Smooth muscle cell (in vitro differentiated cells): ENCODE data around the gene FHL1. TPM values are rescaled to one million over a fixed set of nuclear protein-coding genes. Genes with fewer than 3 reads are reported as not detected.

Source experiments
- DNase-seq: peaks from one replicate; lab custom pipeline; 2025; ENCODE audit not compliant: unreplicated experiment; lab: John Stamatoyannopoulos, UW
- H2AFZ ChIP-seq: fragments of 200-600 bp; sonication (generic); 2 replicates; pipeline ENCODE4 v1.6.0; 2016; ENCODE audit warnings: antibody characterized with exemption, low read depth, mild to moderate bottlenecking
- H3F3A ChIP-seq: fragments of 200-600 bp; sonication (generic); 2 replicates; pipeline ENCODE4 v1.6.0; 2017; ENCODE audit warnings: antibody characterized with exemption, low read depth
- H3K27ac ChIP-seq: fragments of 200-600 bp; sonication (generic); 2 replicates; pipeline ENCODE4 v1.5.1; 2016; ENCODE audit warnings: low read depth, mild to moderate bottlenecking
- H3K27me3 ChIP-seq: fragments of 200-600 bp; sonication (generic); 2 replicates; pipeline ENCODE4 v1.6.1; 2016; ENCODE audit warnings: low read depth, mild to moderate bottlenecking
- H3K36me3 ChIP-seq: fragments of 200-600 bp; sonication (generic); 2 replicates; pipeline ENCODE4 v1.5.1; 2016; ENCODE audit warnings: low read depth
- H3K4me1 ChIP-seq: fragments of 200-600 bp; sonication (generic); 2 replicates; pipeline ENCODE4 v1.5.1; 2016; ENCODE audit warnings: low read depth
- H3K4me2 ChIP-seq: fragments of 200-600 bp; sonication (generic); 2 replicates; pipeline ENCODE4 v1.6.0; 2016; ENCODE audit warnings: mild to moderate bottlenecking
- H3K4me3 ChIP-seq: fragments of 200-600 bp; sonication (generic); 2 replicates; pipeline ENCODE4 v1.5.1; 2016; ENCODE audit warnings: mild to moderate bottlenecking
- H3K79me2 ChIP-seq: fragments of 200-600 bp; sonication (generic); 2 replicates; pipeline ENCODE4 v1.6.0; 2016; ENCODE audit warnings: low read depth, mild to moderate bottlenecking
- H3K9ac ChIP-seq: fragments of 200-600 bp; sonication (generic); 2 replicates; pipeline ENCODE4 v1.6.0; 2016; ENCODE audit warnings: low read depth
- H3K9me3 ChIP-seq: fragments of 200-600 bp; sonication (generic); replicated peaks from 2 replicates; pipeline ENCODE4 v1.5.1; 2016; ENCODE audit warnings: low read depth
- H4K20me1 ChIP-seq: fragments of 200-600 bp; sonication (generic); 2 replicates; pipeline ENCODE4 v1.6.0; 2016; ENCODE audit warnings: low read depth
- WGBS: methylation state at CpG from one replicate; pipeline ENCODE4 v1.1.7; 2016; ENCODE audit warnings: low lambda C conversion rate; 5-methylcytosine and 5-hydroxymethylcytosine counted together
- polyA plus RNA-seq: library from polyadenylated mRNA; unstranded; fragments of >200 nt; fragmentation: Nextera tagmentation; extraction: Ambion mirVana; gene quantifications from 2 replicates; pipeline ENCODE4 v1.2.1, GENCODE V29; 2016
- total RNA-seq: library from RNA; depleted of rRNA; stranded (reverse); fragments of >200 nt; gene quantifications from 2 replicates; pipeline ENCODE4 v1.2.3, GENCODE V29; 2014
- TF ChIP-seq, protein P1 (sequence below): fragments of 200-600 bp; sonication (generic); IDR thresholded peaks from 2 replicates; pipeline ENCODE4 v1.5.1; 2017; ENCODE audit warnings: borderline replicate concordance, mild to moderate bottlenecking, antibody characterized with exemption; ENCODE audit not compliant: insufficient read depth, poor library complexity, severe bottlenecking

Gene FHL1
- total and polyA plus RNA-seq, 2 experiments from 2014 or later = 76.0 to 103 TPM

GRCh38 chrX:136171420-136171819 is 24.1 kb downstream of the FHL1 start:
- H3F3A ChIP-seq = no peaks in the 10 kb centered on the region
- H3K27me3 ChIP-seq = no peaks in the 10 kb centered on the region
- TF ChIP-seq, protein P1, sequence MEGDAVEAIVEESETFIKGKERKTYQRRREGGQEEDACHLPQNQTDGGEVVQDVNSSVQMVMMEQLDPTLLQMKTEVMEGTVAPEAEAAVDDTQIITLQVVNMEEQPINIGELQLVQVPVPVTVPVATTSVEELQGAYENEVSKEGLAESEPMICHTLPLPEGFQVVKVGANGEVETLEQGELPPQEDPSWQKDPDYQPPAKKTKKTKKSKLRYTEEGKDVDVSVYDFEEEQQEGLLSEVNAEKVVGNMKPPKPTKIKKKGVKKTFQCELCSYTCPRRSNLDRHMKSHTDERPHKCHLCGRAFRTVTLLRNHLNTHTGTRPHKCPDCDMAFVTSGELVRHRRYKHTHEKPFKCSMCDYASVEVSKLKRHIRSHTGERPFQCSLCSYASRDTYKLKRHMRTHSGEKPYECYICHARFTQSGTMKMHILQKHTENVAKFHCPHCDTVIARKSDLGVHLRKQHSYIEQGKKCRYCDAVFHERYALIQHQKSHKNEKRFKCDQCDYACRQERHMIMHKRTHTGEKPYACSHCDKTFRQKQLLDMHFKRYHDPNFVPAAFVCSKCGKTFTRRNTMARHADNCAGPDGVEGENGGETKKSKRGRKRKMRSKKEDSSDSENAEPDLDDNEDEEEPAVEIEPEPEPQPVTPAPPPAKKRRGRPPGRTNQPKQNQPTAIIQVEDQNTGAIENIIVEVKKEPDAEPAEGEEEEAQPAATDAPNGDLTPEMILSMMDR = no peak
- no peaks in the 10 kb centered on the region for H3K9me3 ChIP-seq
- no peak overlapping the region for H3K4me3 ChIP-seq
- no peak overlapping the region for H2AFZ ChIP-seq
- H3K4me2 ChIP-seq = no peak overlapping the region
- no peaks in the 10 kb centered on the region for H3K36me3 ChIP-seq
- no peak for DNase-seq
- H3K9ac ChIP-seq = no peak overlapping the region
- peaks cover 3% of the 10 kb centered on the region for H4K20me1 ChIP-seq
- 72% methylated on average over 1 of the region's 1 CpG for WGBS
- no peaks in the 10 kb centered on the region for H3K79me2 ChIP-seq
- H3K4me1 ChIP-seq = no peaks in the 10 kb centered on the region
- H3K27ac ChIP-seq = no peak overlapping the region

GRCh38 chrX:136176399-136176825 is 29.1 kb downstream of the FHL1 start:
- peak overlapping the region; percentile 38 for H3K4me2 ChIP-seq
- H3F3A ChIP-seq = no peaks in the 10 kb centered on the region
- no peaks in the 10 kb centered on the region for H3K9me3 ChIP-seq
- DNase-seq = no peak
- no peak overlapping the region for H2AFZ ChIP-seq
- H3K27ac ChIP-seq = peak overlapping the region; percentile 98
- H3K27me3 ChIP-seq = no peaks in the 10 kb centered on the region
- TF ChIP-seq, protein P1 = no peak
- no peaks in the 10 kb centered on the region for H4K20me1 ChIP-seq
- no peaks in the 10 kb centered on the region for H3K36me3 ChIP-seq
- H3K9ac ChIP-seq = peak overlapping the region; percentile 81
- no peaks in the 10 kb centered on the region for H3K4me1 ChIP-seq
- 31% methylated on average over 2 of the region's 2 CpGs for WGBS
- no peaks in the 10 kb centered on the region for H3K79me2 ChIP-seq
- no peak overlapping the region for H3K4me3 ChIP-seq

DNA sequence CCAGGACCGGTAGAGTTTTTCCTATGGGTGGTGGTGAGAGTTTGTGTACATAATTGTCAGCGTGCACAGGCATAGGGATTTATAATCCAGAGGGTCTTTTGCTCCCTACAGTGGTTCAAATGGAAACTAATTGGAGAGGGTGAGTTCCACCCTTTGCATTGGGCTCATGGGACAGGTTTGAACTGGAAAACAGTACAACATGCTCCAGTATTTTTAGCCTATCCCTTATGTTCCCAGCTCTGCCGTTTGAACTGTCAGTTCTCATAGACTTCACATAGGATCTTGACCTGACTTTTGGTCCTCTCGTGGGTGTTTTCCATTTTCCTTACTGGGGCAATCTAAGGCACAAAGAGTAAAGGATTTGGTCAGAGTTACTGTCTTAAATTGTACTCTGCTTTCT is 31.8 kb downstream of the FHL1 start:
- no peaks in the 10 kb centered on the region for H3K36me3 ChIP-seq
- WGBS = 70% methylated on average over 4 of the region's 4 CpGs
- H3K27ac ChIP-seq = no peak overlapping the region
- H3F3A ChIP-seq = no peaks in the 10 kb centered on the region
- no peaks in the 10 kb centered on the region for H3K4me1 ChIP-seq
- no peak overlapping the region for H3K4me2 ChIP-seq
- no peak overlapping the region for H2AFZ ChIP-seq
- H3K79me2 ChIP-seq = no peaks in the 10 kb centered on the region
- no peaks in the 10 kb centered on the region for H4K20me1 ChIP-seq
- H3K9ac ChIP-seq = no peak overlapping the region
- TF ChIP-seq, protein P1 = no peak
- H3K4me3 ChIP-seq = no peak overlapping the region
- no peak for DNase-seq
- H3K9me3 ChIP-seq = no peaks in the 10 kb centered on the region
- no peaks in the 10 kb centered on the region for H3K27me3 ChIP-seq

DNA sequence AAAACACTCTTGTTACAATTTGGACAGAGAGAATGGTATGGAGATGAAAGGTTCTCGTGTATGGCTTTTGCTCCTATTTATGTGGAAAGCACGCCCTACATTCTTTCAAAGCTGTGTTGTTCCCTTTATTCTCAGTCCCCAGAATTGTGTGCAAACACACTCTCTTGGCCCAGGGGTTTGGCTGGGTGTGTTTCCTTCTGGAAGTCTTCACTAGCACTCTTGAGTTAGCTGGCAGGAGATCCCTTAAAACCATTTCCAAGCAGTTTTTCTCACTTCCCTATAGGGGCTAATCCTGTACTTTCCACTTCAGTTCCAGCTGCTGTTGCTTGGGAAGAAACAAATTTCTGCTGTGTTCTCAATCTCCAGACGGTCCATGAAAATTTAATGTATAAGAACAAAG is 35.1 kb downstream of the FHL1 start:
- Histone ChIP-seq H2AFZ (no peak overlapping the region), H3K9me3 (no peaks in the 10 kb centered on the region), H3K27me3 (no peaks in the 10 kb centered on the region), H3K27ac (no peak overlapping the region), H3K4me2 (no peak overlapping the region), H4K20me1 (no peaks in the 10 kb centered on the region), H3K79me2 (no peaks in the 10 kb centered on the region), H3K4me1 (no peaks in the 10 kb centered on the region), H3K4me3 (no peak overlapping the region), H3K9ac (no peak overlapping the region), H3F3A (no peaks in the 10 kb centered on the region), H3K36me3 (no peaks in the 10 kb centered on the region)
- WGBS = 50% methylated on average over 3 of the region's 3 CpGs
- no peak for DNase-seq
- TF ChIP-seq, protein P1 = no peak
